Progenitor cell of endocrine pancreas (in vitro differentiated cells): Measurements from ENCODE around the gene NEK7. TPM values are rescaled to one million over a fixed set of nuclear protein-coding genes. Genes with fewer than 3 reads are reported as not detected.
"Not testable (repeated sequence)": the region's sequence is repeated elsewhere in the genome, so short reads cannot be mapped to it uniquely, and the experiment has no call there.

Source experiments
- DNase-seq: peaks from one replicate; pipeline ENCODE4 v3.0.0; 2021; ENCODE audit warnings: low spot score; ENCODE audit not compliant: unreplicated experiment
- H3K27ac Mint-ChIP-seq: 2 replicates; pipeline ENCODE4 v1.8.0; 2021; ENCODE audit warnings: mild to moderate bottlenecking, moderate library complexity, mixed read lengths
- H3K27me3 Mint-ChIP-seq: 2 replicates; pipeline ENCODE4 v1.8.0; 2021; ENCODE audit warnings: mixed read lengths
- H3K36me3 Mint-ChIP-seq: 2 replicates; pipeline ENCODE4 v1.8.0; 2022; ENCODE audit warnings: mixed read lengths; ENCODE audit not compliant: insufficient read depth
- H3K4me1 Mint-ChIP-seq: 2 replicates; pipeline ENCODE4 v1.8.0; 2021; ENCODE audit warnings: low read depth, mixed read lengths
- H3K4me3 Mint-ChIP-seq: 2 replicates; pipeline ENCODE4 v1.8.0; 2021; ENCODE audit warnings: low read depth, mild to moderate bottlenecking, moderate library complexity, mixed read lengths
- H3K9me3 Mint-ChIP-seq: 2 replicates; pipeline ENCODE4 v1.8.0; 2021; ENCODE audit warnings: low read depth, mixed read lengths
- total RNA-seq: library from RNA; stranded (reverse); gene quantifications from 2 replicates; pipeline ENCODE4 v1.2.1, GENCODE V29; 2021
- TF ChIP-seq, protein P1 (sequence below): fragments of 200-600 bp; sonication (generic); IDR thresholded peaks from one replicate; pipeline ENCODE4 v1.5.0; 2021; ENCODE audit warnings: antibody characterized with exemption, mild to moderate bottlenecking; ENCODE audit not compliant: unreplicated experiment

Gene NEK7
- total RNA-seq, 1 donor from 2014 or later, result 25.9 TPM

DNA sequence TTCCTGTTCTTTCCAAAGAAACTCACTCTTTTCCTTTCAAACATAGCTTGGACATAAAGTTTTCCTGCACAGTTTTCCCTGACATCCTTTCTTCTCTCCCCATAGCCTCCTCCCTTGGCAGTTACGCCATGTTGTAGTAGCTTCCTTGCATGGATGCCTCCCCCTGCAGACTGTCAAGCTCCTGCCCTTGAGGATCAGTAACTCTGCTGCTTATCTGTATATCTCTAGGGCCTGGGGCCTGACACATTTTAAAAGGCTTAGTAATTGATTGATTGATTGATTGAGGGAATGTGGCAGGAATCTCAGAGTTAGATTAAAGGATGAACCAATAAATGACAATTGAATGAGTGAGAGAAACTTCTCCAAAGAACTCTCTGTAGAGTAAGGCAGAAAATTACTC lies 143.7 kb downstream of the NEK7 start:
- H3K4me1 Mint-ChIP-seq, result no peaks in the 10 kb centered on the region
- no peak overlapping the region for H3K4me3 Mint-ChIP-seq
- no peak overlapping the region for H3K27ac Mint-ChIP-seq
- TF ChIP-seq, protein P1, sequence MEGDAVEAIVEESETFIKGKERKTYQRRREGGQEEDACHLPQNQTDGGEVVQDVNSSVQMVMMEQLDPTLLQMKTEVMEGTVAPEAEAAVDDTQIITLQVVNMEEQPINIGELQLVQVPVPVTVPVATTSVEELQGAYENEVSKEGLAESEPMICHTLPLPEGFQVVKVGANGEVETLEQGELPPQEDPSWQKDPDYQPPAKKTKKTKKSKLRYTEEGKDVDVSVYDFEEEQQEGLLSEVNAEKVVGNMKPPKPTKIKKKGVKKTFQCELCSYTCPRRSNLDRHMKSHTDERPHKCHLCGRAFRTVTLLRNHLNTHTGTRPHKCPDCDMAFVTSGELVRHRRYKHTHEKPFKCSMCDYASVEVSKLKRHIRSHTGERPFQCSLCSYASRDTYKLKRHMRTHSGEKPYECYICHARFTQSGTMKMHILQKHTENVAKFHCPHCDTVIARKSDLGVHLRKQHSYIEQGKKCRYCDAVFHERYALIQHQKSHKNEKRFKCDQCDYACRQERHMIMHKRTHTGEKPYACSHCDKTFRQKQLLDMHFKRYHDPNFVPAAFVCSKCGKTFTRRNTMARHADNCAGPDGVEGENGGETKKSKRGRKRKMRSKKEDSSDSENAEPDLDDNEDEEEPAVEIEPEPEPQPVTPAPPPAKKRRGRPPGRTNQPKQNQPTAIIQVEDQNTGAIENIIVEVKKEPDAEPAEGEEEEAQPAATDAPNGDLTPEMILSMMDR, result no peak
- H3K9me3 Mint-ChIP-seq, result no peaks in the 10 kb centered on the region
- H3K27me3 Mint-ChIP-seq, result no peaks in the 10 kb centered on the region
- H3K36me3 Mint-ChIP-seq, result peaks cover 3% of the 10 kb centered on the region
- no peak for DNase-seq

- no peak for DNase-seq
- Mint-ChIP-seq H3K4me3 (no peak overlapping the region), H3K36me3 (peaks cover 5% of the 10 kb centered on the region), H3K4me1 (no peaks in the 10 kb centered on the region), H3K27me3 (no peaks in the 10 kb centered on the region), H3K27ac (no peak overlapping the region), H3K9me3 (no peaks in the 10 kb centered on the region)
- TF ChIP-seq, protein P1, result no peak
Measured at GRCh38 chr1:198304431-198304830, 147.6 kb downstream of the NEK7 start.

GRCh38 chr1:198314817-198315216 lies 158.0 kb downstream of the NEK7 start:
- not testable (repeated sequence) for H3K9me3 Mint-ChIP-seq, H3K27ac Mint-ChIP-seq, H3K4me3 Mint-ChIP-seq, H3K27me3 Mint-ChIP-seq, DNase-seq, H3K4me1 Mint-ChIP-seq
- peaks cover 23% of the 10 kb centered on the region for H3K36me3 Mint-ChIP-seq

- H3K4me1 Mint-ChIP-seq, H3K27ac Mint-ChIP-seq, DNase-seq, H3K4me3 Mint-ChIP-seq, H3K9me3 Mint-ChIP-seq, H3K27me3 Mint-ChIP-seq: not testable (repeated sequence)
- H3K36me3 Mint-ChIP-seq, result peaks cover 21% of the 10 kb centered on the region
Measured at GRCh38 chr1:198315331-198315730, 158.5 kb downstream of the NEK7 start.

- Mint-ChIP-seq H3K27ac (no peak overlapping the region), H3K4me3 (no peak overlapping the region), H3K4me1 (no peaks in the 10 kb centered on the region), H3K27me3 (no peaks in the 10 kb centered on the region), H3K9me3 (peaks cover 6% of the 10 kb centered on the region), H3K36me3 (peaks cover 20% of the 10 kb centered on the region)
- DNase-seq, result no peak
- TF ChIP-seq, protein P1, result no peak
Measured at GRCh38 chr1:198316546-198317100, 159.8 kb downstream of the NEK7 start.

- no peak overlapping the region for H3K4me3 Mint-ChIP-seq
- H3K36me3 Mint-ChIP-seq, result peaks cover 15% of the 10 kb centered on the region
- no peak overlapping the region for H3K27ac Mint-ChIP-seq
- H3K9me3 Mint-ChIP-seq, result peaks cover 3% of the 10 kb centered on the region
- TF ChIP-seq, protein P1, result no peak
- no peaks in the 10 kb centered on the region for H3K27me3 Mint-ChIP-seq
- H3K4me1 Mint-ChIP-seq, result no peaks in the 10 kb centered on the region
- no peak for DNase-seq
Measured at GRCh38 chr1:198318085-198318484, 161.3 kb downstream of the NEK7 start.
